GM23338 (cell line): ENCODE data around the gene AOAH. TPM values are rescaled to one million over a fixed set of nuclear protein-coding genes. Genes with fewer than 3 reads are reported as not detected.

Experiments
- ATAC-seq: fragments of 200-7000 bp; cut with Tn5 transposase; 3 replicates; pipeline ENCODE4 v1.9.1; 2020
- DNase-seq: peaks from one replicate; pipeline ENCODE4 v3.0.0-alpha.2; 2015; ENCODE audit warnings: low spot score
- H2AFZ ChIP-seq: fragments of 200-600 bp; sonication (generic); 2 replicates; pipeline ENCODE4 v1.8.0; 2016; ENCODE audit warnings: antibody characterized with exemption, mild to moderate bottlenecking, moderate library complexity
- H3F3A ChIP-seq: fragments of 200-600 bp; sonication (generic); replicated peaks from 2 replicates; pipeline ENCODE4 v1.8.0; 2017; ENCODE audit warnings: antibody characterized with exemption, mixed run types, low read depth
- H3K27ac ChIP-seq: fragments of 200-600 bp; sonication (generic); 2 replicates; pipeline ENCODE4 v1.6.1; 2016; ENCODE audit warnings: low read depth
- H3K27me3 ChIP-seq: fragments of 200-600 bp; sonication (generic); 2 replicates; pipeline ENCODE4 v1.8.0; 2016; ENCODE audit warnings: mild to moderate bottlenecking, mixed run types, moderate library complexity; ENCODE audit not compliant: insufficient read depth
- H3K36me3 ChIP-seq: fragments of 200-600 bp; sonication (generic); 2 replicates; pipeline ENCODE4 v1.8.0; 2016; ENCODE audit warnings: mild to moderate bottlenecking; ENCODE audit not compliant: insufficient read depth
- H3K4me1 ChIP-seq: fragments of 200-600 bp; sonication (generic); 2 replicates; pipeline ENCODE4 v1.8.0; 2016; ENCODE audit warnings: mild to moderate bottlenecking, moderate library complexity; ENCODE audit not compliant: insufficient read depth
- H3K4me2 ChIP-seq: fragments of 200-600 bp; sonication (generic); 2 replicates; pipeline ENCODE4 v1.7.1; 2017; ENCODE audit warnings: mixed run types
- H3K4me3 ChIP-seq: fragments of 200-600 bp; sonication (generic); 2 replicates; pipeline ENCODE4 v1.6.1; 2016; ENCODE audit warnings: mixed run types
- H3K79me2 ChIP-seq: fragments of 200-600 bp; sonication (generic); replicated peaks from 2 replicates; pipeline ENCODE4 v1.8.0; 2017; ENCODE audit warnings: mild to moderate bottlenecking; ENCODE audit not compliant: insufficient read depth
- H3K9me2 ChIP-seq: fragments of 200-600 bp; sonication (generic); 2 replicates; pipeline ENCODE4 v1.8.0; 2017; ENCODE audit not compliant: insufficient read depth
- H4K20me1 ChIP-seq: fragments of 200-600 bp; sonication (generic); replicated peaks from 2 replicates; pipeline ENCODE4 v1.8.0; 2017; ENCODE audit warnings: mild to moderate bottlenecking; ENCODE audit not compliant: insufficient read depth
- H3K27ac Mint-ChIP-seq: 2 replicates; pipeline ENCODE4 v1.8.0; 2020; ENCODE audit warnings: inconsistent platforms, mild to moderate bottlenecking, moderate library complexity, mixed read lengths
- H3K27me3 Mint-ChIP-seq: 3 replicates; pipeline ENCODE4 v1.8.0; 2022; ENCODE audit warnings: low read depth, mild to moderate bottlenecking, moderate library complexity, mixed read lengths, inconsistent platforms; ENCODE audit not compliant: insufficient read depth, poor library complexity
- H3K36me3 Mint-ChIP-seq: 3 replicates; pipeline ENCODE4 v1.8.0; 2021; ENCODE audit warnings: low read depth, mild to moderate bottlenecking, inconsistent platforms, moderate library complexity, mixed read lengths
- H3K4me1 Mint-ChIP-seq: 3 replicates; pipeline ENCODE4 v1.8.0; 2020; ENCODE audit warnings: mild to moderate bottlenecking, inconsistent platforms, mixed read lengths
- H3K4me3 Mint-ChIP-seq: 3 replicates; pipeline ENCODE4 v1.8.0; 2021; ENCODE audit warnings: moderate library complexity, mild to moderate bottlenecking, inconsistent platforms, mixed read lengths
- H3K9me3 Mint-ChIP-seq: 3 replicates; pipeline ENCODE4 v1.8.0; 2020; ENCODE audit warnings: moderate library complexity, mild to moderate bottlenecking, inconsistent platforms, mixed read lengths
- CREB1 ChIP-seq: fragments of 250-450 bp; sonication (Bioruptor Pico); IDR thresholded peaks from 2 replicates; pipeline ENCODE4 v1.5.0; 2020; ENCODE audit warnings: low read depth, mild to moderate bottlenecking, moderate library complexity
- CTCF ChIP-seq, 2 experiments: fragments of 200-600 bp in 1 of 2; sonication (generic) in 1 of 2; conservative IDR thresholded peaks; 2 replicates each; pipeline versions ENCODE4 v1.5.1 to v1.6.1; 2016 to 2017; ENCODE audit warnings: antibody characterized with exemption in 2 of 2, low read depth in 2 of 2, mild to moderate bottlenecking in 2 of 2, moderate library complexity in 1 of 2
- ETS1 ChIP-seq: IDR thresholded peaks from 2 replicates; pipeline ENCODE4 v1.6.1; 2016; ENCODE audit warnings: antibody characterized with exemption
- EZH2phosphoT487 ChIP-seq: fragments of 200-600 bp; sonication (generic); IDR thresholded peaks from one replicate; pipeline ENCODE4 v1.8.1; 2018; ENCODE audit warnings: antibody characterized with exemption; ENCODE audit not compliant: unreplicated experiment
- NANOG ChIP-seq: IDR thresholded peaks from 2 replicates; pipeline ENCODE4 v1.6.1; 2016; ENCODE audit warnings: antibody characterized with exemption, borderline replicate concordance
- POLR2AphosphoS5 ChIP-seq: IDR thresholded peaks from 2 replicates; pipeline ENCODE4 v1.6.1; 2016; ENCODE audit warnings: antibody characterized with exemption, low read depth
- REST ChIP-seq: IDR thresholded peaks from one replicate; pipeline ENCODE4 v1.6.1; 2018; ENCODE audit warnings: antibody characterized with exemption; ENCODE audit not compliant: unreplicated experiment
- ZNF331 ChIP-seq: fragments of 250-450 bp; sonication (Bioruptor Pico); IDR thresholded peaks from 2 replicates; pipeline ENCODE4 v1.5.0; 2020; ENCODE audit warnings: low read depth, mild to moderate bottlenecking, moderate library complexity
- ZNF462 ChIP-seq: fragments of 250-450 bp; sonication (Bioruptor Pico); IDR thresholded peaks from 2 replicates; pipeline ENCODE4 v1.5.0; 2020; ENCODE audit warnings: mild to moderate bottlenecking, moderate library complexity
- polyA plus RNA-seq: library from polyadenylated mRNA; unstranded; fragments of >200 nt; fragmentation: Nextera tagmentation; extraction: Ambion mirVana; gene quantifications from 2 replicates; pipeline ENCODE4 v1.2.1, GENCODE V29; 2016
- total RNA-seq: library from RNA; depleted of rRNA; stranded (reverse); fragments of >200 nt; shearing (Covaris generic); gene quantifications from 2 replicates; pipeline ENCODE4 v1.2.3, GENCODE V29; 2014

Gene AOAH
- total and polyA plus RNA-seq, 2 experiments from 2014 or later = not detected

- H3K79me2 ChIP-seq = no peaks in the 10 kb centered on the region
- no peaks in the 10 kb centered on the region for H3K9me3 Mint-ChIP-seq
- H3K36me3 Mint-ChIP-seq = no peaks in the 10 kb centered on the region
- H3K36me3 ChIP-seq = no peaks in the 10 kb centered on the region
- no peaks in the 10 kb centered on the region for H3K27me3 ChIP-seq
- H3K27ac Mint-ChIP-seq = no peak overlapping the region
- no peak overlapping the region for H3K4me3 Mint-ChIP-seq
- no peak overlapping the region for H3K4me2 ChIP-seq
- no peak overlapping the region for H3K4me3 ChIP-seq
- H3K9me2 ChIP-seq = peaks cover 9% of the 10 kb centered on the region; the same call in 1 of the 2 replicates
- H3K4me1 Mint-ChIP-seq = peaks cover 4% of the 10 kb centered on the region
- no peaks in the 10 kb centered on the region for H3F3A ChIP-seq
- H3K27ac ChIP-seq = no peak overlapping the region
- no peaks in the 10 kb centered on the region for H4K20me1 ChIP-seq
- no peak for ATAC-seq
- no peak overlapping the region for H2AFZ ChIP-seq
- H3K27me3 Mint-ChIP-seq = peaks cover 2% of the 10 kb centered on the region
- H3K4me1 ChIP-seq = no peaks in the 10 kb centered on the region
- TF ChIP-seq ETS1 = no peak
- TF ChIP-seq EZH2phosphoT487 = no peak
- TF ChIP-seq CTCF (conservative IDR thresholded peaks at IDR 0.05; ENCODE audit: low read depth in 2 of 2) = no peak
- TF ChIP-seq REST = no peak
- TF ChIP-seq NANOG = no peak
- no peak for TF ChIP-seq ZNF331 (CRISPR knock-in tag)
- TF ChIP-seq ZNF462 (CRISPR knock-in tag) = no peak
- no peak for TF ChIP-seq POLR2AphosphoS5
- TF ChIP-seq CREB1 (CRISPR knock-in tag) = no peak
- DNase-seq = no peak
Observed at GRCh38 chr7:36684954-36685353, 39.3 kb downstream of the AOAH start.
